Epidermal melanocyte (primary cell): ENCODE results near the gene SALL3.

Source experiments
- DNase-seq: peaks from one replicate; pipeline ENCODE4 v3.0.0; 2011; ENCODE audit warnings: low spot score; ENCODE audit not compliant: insufficient read length

SALL3 gene

GRCh38 chr18:78980279-78980771 lies 707 bp downstream of the SALL3 start:
- DNase-seq: no peak

- DNase-seq: no peak
These were observed 1.3 kb downstream of the SALL3 start for GRCh38 chr18:78980777-78981380.

GRCh38 chr18:78981394-78981831 lies 1.8 kb downstream of the SALL3 start:
- no peak for DNase-seq

GRCh38 chr18:78981989-78982620 lies 2.5 kb downstream of the SALL3 start:
- DNase-seq: no peak

- no peak for DNase-seq
These were observed 3.9 kb downstream of the SALL3 start for GRCh38 chr18:78983512-78983911.

GRCh38 chr18:78984941-78985784 lies 5.5 kb downstream of the SALL3 start:
- DNase-seq: no peak

GRCh38 chr18:78986018-78986481 lies 6.4 kb downstream of the SALL3 start:
- DNase-seq: no peak

GRCh38 chr18:78991446-78991845 lies 11.8 kb downstream of the SALL3 start:
- no peak for DNase-seq

- DNase-seq: no peak
These were observed 12.7 kb downstream of the SALL3 start for GRCh38 chr18:78992041-78993011.

- DNase-seq: no peak
These were observed 13.7 kb downstream of the SALL3 start for GRCh38 chr18:78993014-78993926.

GRCh38 chr18:78994000-78994399 lies 14.4 kb downstream of the SALL3 start:
- DNase-seq: no peak

- no peak for DNase-seq
These were observed 14.9 kb downstream of the SALL3 start for GRCh38 chr18:78994531-78994930.

- no peak for DNase-seq
These were observed 15.5 kb downstream of the SALL3 start for GRCh38 chr18:78994977-78995582.

GRCh38 chr18:78995740-78996395 lies 16.2 kb downstream of the SALL3 start:
- no peak for DNase-seq

- no peak for DNase-seq
These were observed 17.3 kb downstream of the SALL3 start for GRCh38 chr18:78996741-78997490.

- DNase-seq: no peak
These were observed 18.9 kb downstream of the SALL3 start for GRCh38 chr18:78998371-78999071.

- DNase-seq: no peak
These were observed 20.3 kb downstream of the SALL3 start for GRCh38 chr18:78999939-79000338.

GRCh38 chr18:79000997-79001396 lies 21.4 kb downstream of the SALL3 start:
- no peak for DNase-seq
